DMS 273 treated with DMSO at 0.1 percent for 48 hours (cell line): ENCODE data around the gene MRGPRD.
"Not testable (repeated sequence)": the region's sequence is repeated elsewhere in the genome, so short reads cannot be mapped to it uniquely, and the experiment has no call there.

Experiments
- DNase-seq: peaks from one replicate; lab custom pipeline; 2025; lab: John Stamatoyannopoulos, UW

Gene MRGPRD

DNA sequence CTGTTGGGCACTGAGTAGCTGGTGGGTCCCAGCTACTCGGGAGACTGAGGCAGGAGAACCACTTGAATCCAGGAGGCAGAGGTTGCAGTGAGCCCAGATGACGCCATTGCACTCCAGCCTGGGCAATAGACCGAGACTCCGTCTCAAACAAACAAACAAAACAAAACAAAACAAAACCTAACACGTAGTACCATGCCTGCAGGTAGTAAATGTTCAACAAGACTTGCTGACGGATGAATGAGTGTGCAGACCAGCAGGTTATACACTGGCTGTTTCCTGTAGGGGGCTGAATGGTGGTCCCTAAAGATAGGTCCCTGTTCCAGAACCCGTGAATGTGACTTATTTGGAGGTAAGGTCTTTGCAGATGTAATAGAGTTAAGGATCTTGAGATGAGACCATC is 12.8 kb upstream of the MRGPRD start:
- no peak for DNase-seq

DNA sequence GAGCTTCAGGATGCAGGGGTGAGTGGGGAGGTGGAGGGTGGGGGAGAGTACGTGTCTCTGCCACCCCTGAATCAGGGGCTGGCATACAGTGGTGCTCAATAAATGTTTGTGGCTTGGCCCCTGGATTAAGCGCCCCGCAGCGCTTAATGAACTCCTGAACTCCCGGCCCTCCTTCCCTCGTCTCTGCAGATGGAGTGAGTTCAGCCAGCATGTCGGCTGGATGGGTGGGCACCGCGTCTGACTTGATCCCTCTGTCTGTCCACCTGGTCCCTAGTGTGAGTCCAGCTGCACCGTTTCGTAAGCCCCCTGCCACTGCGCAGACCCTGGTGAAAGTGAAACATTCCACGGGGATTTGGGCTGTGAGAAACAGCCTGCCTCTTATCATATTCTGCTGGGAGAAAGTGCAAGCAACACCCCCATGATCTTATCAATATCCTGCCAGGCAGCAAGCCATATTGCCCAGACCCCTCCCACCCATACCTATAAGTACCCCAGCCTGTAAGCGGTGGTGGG is 12.0 kb upstream of the MRGPRD start:
- no peak for DNase-seq

DNA sequence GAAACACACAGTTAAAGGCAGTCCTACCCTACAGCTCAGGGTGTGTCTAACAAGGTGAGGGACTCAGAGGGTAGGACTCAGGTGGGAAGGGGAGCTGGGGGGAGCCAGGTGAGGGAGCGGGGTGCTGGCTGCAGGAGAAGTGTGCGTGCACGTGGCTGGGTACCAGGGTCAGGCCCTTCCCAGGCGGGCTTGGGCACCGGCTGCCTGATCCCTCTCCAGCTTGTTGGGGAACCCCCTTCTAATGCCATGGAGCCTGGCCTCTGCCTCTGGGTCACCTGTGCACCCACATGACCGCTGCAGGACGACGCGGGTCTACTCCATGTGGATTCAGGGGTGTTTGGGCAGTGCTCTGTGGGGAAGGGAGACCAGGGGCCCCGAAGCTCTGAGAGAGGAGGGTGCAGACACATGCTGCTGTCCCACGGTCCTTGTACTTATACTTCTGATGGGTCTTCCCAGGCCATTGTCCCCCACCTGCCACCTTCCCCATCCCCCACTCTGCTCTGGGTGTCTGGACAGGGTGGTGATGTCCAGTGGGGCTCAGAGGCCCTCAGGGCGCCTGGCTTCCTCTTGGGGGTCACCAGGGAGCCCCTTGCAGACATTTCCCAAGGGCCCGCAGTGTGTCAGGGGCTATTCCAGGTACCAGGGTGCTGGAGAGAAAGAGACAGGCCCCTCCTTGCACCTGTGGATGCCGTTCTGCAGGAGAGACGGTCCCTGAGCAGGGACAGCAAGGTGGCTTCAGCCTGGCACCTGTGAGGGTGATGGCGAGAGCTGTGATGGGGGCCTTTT is 10.4 kb upstream of the MRGPRD start:
- no peak for DNase-seq

DNA sequence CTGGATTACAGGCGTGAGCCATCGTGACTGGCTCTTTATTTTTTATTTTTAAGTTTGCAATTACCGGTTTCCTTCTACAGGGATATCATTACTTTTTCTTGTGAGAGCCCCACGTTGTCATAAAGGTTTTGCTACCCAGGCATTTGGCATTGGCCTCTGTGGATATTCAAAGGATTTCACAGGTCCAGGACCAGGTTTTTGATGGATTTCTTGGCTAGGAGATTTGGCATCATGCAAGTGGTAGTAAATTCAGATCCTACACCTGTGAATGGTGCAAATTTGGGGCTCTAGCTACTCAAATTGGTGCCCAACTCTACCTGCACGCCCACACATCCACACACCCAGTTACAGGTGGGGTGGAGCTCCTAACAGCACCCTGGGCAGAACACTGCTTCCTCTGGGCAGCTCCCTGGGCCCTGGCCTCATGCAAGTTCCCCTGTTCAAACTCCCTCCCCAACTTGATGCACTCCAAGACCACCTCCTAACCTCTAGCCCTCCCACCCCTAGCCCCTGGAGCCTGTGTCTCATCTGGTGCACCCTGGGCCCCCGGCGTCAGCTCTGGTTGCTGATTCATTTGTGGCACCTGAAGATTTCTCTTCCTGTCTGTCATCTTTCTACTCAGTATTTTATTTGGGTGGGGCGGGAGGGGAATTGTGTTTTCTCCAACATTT is 9.3 kb upstream of the MRGPRD start:
- DNase-seq, result no peak

DNA sequence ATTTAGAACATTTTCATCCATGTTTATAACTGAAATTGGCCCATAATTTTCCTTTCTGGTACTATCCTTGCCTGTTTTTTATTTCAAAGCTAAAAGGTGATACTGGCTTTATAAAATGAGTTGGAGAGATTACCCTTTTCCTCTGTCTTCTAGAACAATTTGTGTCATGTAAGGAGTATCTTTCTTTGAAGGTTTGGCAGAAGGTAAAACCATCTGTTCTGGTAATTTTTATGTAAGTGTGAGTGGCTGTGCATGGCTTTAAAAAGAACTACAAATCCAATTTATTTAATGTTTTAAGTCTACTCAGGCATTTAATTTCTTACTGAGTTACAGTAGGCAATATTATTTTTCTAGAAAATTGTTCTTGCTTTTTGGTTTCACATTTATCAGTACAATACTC is 7.7 kb upstream of the MRGPRD start:
- DNase-seq, result peak; percentile 16

DNA sequence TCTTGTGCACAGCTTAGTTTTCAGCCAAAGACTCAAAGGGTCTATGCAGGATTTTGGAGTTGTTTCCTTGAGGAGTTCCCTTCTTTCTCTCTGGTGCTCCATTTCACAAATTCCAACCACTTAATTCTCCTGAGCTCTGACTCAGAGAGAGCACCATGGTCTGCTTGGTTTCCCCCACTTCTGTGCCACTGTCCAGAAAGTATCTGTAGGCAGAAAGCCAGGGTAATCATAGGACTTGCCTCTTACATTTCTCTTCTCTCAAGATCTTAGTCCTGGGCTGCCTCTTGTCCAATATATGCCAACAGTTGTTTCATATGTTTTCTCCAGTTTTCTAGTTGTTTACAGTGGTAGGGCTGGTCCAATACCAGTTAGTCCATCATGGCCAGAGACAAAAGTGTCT is 6.4 kb upstream of the MRGPRD start:
- DNase-seq, result no peak

DNA sequence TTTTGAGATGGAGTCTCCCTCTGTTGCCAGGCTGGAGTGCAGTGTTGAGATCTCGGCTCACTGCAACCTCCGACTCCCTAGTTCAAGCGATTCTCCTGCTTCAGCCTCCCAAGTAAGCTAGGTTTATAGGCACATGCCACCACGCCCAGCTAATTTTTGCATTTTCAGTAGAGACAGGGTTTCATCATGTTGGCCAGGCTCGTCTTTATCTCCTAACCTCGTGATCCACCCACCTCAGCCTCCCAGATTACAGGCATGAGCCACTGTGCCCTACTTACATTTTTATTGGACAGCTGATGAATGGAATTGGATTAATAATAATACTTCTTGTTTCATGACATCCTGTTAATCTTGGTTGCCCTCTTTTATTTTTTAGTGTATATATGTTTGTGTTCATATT is 3.0 kb upstream of the MRGPRD start:
- no peak for DNase-seq

DNA sequence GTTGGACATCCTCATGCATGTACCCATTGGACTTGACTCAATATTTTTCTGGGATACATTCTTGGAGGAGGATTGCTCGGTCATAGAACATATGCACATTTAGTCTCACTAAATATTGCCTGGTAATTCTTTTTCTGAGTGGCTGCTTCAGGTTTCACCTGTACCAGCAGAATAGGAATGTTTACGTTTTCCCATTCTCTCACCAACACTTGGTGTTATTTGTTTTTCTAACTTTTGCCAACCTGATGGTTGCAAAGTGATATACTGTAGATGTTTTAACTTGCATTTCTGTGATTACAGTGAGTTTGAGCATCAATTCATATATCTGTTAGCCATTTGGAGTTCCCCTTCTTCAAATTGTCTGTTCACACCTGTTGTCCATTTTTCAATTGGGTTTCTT is 1.3 kb upstream of the MRGPRD start:
- DNase-seq, result no peak

DNA sequence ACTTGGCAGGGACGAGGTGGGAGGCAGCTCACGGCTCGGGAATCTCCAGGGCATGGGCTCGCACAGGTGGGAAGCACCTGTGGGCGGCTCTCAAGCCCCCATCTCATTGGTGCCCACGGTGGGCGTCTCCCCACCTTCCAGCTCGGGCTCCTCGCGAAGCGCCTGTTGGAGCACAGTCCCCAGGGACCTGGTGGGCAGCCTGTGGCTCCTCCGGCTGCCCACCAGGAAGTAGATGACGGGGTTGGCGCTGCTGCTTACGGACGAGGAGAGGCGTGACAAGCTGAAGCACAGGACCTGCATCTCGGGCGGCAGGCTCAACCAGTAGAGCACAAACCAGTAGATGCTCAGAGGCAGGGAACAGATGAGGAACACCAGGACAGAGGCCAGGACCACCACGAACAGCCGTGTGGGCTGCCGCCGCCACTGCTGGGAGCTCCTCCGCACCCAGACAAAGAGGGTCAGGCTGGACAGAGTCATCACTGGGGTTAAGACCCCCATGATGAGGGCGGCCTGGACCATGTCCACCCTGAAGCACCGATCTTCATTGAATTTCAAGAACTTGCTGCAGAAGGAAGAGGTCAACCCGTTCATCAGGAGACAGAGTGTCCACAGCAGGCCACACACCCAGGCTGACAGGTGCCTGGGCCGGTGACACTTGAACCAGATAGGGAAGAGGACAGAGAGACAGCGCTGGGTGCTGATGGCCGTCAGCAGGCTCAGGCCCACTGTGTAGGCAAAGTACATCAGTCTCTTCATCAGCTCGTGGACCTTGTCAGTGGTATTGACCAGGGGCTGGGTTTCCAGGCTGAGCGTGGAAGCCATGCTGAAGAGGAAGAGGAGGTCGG is 633 bp downstream of the MRGPRD start:
- DNase-seq, result no peak

DNA sequence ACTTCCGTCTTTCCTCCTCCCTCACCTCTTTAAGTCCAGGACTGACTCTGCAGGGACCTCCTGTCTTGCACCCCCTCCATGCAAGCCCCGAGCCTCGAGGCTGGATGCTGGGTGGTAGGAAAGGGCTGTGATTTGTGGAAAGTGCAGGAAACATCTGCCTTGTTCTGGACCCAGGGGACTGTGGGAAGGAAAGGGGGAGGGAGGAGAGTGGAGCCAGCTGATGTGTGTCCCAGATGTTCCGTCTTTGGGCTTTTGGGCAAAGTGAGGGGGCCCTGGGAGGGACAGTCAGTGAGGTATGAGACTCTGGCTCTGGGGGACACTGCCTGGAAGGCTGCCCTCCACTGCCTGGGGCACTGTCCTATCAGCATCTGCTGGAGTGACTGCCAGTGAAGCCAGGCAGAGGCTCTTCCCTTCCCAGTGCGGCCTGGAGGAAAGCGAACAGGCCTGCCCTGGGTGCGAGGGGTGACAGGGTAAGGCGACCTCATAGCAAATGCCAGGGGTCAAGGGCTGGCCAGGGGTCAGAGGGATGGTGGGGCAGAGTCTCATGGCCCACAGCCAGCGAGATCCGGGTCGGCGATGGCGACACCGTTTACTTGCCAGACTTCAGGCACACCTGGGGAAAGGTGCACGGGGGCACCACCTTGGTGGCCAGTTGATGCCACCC is 1.7 kb downstream of the MRGPRD start:
- DNase-seq, result no peak

DNA sequence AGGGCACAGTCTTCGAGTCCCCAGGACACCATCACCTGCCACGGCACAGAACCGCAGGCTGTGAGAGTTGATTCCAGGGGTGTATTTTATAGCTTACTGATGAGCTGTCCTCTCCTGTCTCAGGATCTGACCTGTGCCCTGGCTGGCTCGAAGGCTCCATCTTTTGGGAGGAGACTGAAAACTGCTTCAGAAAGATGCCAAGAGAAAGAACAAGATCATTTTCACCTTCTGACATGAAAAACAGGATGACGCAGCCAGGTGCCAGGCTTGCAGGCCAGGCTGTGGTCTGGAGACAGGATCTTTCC is 2.2 kb downstream of the MRGPRD start:
- DNase-seq, result no peak

DNA sequence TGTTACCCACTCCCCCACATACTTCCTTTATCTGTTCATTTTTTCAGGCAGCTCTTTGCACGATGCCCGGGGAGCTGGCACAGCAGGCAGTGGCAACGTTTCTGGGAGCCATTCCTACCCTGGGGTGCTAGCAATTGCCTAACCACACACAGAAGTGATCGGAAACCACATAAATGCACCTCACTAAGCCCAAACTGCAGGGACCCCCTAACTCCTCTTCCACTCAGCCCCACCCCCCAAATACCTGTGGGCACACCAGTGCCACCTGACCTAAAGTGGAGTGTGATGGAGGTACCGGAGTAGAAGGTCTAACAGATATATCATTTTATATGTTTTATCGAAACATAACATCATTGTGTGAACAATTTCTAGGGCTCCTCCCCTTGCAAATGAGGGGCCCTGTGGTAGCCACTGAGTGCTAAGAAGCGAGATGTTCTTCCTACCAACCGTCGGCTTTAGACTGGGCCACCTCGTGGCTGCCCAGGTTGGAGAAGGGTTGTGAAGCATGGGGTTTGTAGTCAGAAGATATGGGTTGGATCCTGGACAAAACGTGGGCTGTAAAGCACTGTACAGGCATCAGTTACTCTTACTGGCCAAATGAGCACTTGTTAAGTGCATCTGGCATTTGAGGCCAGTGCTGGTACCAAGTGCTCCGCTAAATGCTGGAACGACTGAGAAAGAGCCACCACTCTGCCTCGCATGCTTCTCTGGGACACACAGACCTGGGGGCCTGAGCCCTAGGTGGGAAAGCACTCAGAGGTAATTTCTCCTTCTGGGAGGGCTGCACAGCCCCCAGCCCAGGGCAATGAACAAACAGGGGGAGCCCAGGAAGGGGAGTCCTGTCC is 2.8 kb downstream of the MRGPRD start:
- no peak for DNase-seq

DNA sequence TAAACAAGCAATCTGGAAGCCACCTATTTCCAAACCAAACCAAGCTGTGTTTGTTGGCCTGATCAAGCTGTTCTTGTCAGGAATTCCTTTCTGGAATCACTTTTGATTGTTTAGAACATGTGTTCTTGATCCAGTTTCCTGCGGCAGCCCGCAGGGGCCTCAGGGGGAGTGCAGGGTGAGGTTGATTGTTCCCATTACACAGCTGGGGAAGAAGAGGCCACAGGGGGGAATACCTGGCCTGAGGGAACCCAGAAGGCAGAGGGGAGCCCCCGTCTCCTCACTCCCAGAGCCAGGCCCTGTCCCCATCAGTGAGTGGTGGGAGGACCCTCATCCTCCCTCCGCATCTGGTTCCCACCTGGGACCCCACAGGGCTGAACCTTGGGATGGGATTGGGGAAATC is 4.2 kb downstream of the MRGPRD start:
- no peak for DNase-seq

DNA sequence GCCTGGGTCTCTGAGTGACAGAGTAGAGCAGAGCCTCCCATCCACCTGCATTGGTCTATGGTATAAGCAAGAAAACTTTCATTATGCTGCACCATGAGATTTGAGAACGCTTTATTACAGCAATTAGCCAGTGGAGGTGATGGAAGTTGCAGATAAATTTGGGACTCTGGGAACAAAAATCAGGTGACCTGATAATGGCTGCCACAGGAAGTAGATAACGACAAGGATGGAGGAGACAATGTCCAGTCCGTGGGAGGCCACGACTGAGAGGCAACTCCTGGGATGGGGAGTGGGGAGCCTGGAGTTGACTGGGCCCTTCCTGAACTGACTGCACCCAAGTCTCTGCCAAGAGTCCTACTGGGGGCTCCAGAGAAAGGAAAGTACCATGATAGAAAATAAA is 4.7 kb downstream of the MRGPRD start:
- DNase-seq, result no peak

DNA sequence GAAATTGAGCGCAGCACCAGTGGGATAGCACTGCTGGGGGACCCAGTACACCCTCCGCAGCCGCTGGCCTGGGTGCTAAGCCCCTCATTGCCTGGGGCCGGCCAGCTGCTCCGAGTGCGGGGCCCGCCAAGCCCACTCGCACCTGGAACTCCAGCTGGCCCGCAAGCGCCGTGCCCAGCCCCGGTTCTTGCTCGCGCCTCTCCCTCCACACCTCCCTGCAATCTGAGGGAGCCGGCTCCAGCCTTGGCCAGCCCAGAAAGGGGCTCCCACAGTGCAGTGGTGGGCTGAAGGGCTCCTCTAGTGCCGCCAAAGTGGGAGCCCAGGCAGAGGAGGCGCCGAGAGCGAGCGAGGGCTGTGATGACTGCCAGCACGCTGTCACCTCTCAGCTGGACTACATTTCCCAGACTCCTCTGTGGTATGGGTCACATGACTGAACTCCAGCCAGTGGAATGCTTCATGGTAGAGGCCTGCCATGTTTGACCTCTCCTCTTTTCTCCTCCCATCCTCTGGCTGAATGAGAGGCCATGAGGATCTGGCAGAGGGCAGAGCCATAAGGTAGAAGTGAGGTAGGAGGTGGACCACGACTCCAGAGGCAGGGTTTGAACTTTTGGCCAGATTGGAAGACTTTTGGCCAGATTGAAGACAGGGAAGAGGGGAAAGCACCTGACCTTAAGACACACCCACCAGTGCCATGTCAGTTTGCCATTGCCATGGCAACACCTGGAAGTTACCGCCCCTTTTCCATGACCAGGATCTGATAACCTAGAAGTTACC is 6.2 kb downstream of the MRGPRD start:
- DNase-seq, result no peak

DNA sequence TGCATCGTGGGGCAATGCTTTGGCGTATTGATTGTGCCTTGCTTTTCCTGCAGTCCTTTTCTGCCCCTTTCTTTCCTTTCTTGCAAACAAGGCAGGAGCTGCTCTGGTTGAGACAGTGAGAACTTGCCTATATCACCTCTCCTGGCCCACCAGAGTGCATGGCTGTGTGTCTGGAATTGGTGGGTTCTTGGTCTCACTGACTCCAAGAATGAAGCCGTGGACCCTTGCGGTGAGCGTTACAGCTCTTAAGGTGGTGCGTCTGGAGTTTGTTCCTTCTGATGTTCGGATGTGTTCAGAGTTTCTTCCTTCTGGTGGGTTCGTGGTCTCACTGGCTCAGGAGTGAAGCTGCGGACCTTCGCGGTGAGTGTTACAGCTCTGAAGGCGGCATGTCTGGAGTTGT is 7.1 kb downstream of the MRGPRD start:
- not testable (repeated sequence) for DNase-seq

DNA sequence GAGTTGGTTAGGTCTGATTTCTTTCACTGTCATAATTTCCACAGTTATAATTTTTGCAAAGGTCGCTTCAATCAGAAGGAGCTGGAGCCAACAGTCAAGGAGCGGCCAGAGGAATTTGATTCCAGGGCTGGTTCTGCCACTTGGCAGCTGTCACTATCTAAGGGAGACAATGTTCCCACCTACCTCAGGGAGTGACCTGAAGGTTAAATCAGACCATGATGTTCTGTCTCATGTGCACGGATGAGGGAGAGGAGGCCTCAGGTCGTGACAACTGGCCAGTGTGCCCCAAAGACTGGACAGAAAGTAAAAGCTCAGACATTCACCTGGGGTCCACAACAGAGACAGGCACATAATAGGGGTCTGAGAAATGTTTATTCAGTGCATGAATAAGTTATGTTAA is 7.6 kb downstream of the MRGPRD start:
- no peak for DNase-seq

DNA sequence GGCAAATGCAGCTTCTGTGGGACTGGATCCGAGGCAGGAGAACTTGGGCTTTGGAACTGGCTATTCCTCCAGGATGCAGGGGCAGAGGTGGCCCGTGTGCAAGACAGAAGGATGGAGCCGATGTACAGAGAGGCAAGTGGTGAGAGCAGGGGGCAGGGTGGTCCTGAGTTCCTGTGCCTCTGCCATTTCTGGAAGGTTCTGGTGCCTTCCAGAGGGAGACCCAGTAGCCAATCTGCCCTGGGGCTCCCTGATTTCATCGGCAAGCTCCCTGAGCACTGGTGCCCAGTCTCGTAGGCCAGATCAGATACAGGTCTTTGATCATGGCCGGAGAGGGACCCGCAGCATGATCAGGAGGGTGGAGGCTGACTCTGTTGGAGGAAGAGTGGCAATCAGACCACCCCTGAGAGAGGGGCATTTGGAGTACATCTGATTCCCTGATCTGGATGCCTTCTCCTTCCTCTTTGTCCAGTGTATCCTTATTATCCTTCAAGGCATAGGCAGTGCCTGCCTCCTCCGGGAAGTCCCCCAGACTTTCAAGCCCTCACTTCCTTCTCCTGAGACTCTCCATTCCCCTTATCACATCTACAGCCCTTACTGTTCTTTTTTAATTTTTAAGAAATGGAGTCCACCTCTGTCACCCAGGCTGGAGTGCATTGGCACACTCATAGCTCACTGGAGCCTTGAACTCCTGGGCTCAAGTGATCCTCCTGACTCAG is 9.7 kb downstream of the MRGPRD start:
- DNase-seq, result no peak

DNA sequence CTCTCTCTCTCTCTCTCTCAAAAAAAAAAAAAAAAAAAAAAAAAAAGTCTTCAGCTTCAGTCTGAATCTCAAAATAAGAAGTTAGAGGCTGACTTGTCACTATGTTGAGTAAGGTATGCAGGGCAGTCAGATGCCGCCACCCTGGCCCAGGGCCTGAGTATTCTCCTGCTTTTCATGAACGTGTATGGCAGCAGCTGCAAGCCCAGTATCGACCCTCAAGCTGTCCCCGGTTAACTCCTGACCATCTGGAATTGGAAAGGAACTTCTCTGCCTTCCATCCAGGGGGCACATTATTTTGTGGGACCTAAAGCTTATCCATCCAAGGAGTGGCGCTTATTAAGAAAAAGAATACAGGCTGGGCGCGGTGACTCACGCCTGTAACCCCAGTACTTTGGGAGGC is 11.4 kb downstream of the MRGPRD start:
- no peak for DNase-seq
